IMR-90 (cell line): ENCODE measurements around the gene TACC3. TPM values are rescaled to one million over a fixed set of nuclear protein-coding genes. Genes with fewer than 3 reads are reported as not detected.
A peak's percentile ranks its signal among the peaks of the same experiment; 100 is the strongest.

Experiments
- ATAC-seq: fragments of 200-7000 bp; cut with Tn5 transposase; 2 replicates; pipeline ENCODE4 v1.9.1; 2020; ENCODE audit warnings: low read depth, mild to moderate bottlenecking, moderate library complexity
- BruUV-seq: library from RNA; stranded (reverse); fragments of 400-500 nt; replicated peaks from 2 replicates; lab custom pipeline; 2021; lab: Mats Ljungman, UMichigan
- CTCF ChIA-PET: fragments of 300-600 bp; formaldehyde crosslinking; extraction: SDS; loops from one replicate; lab custom pipeline; 2021; ENCODE audit warnings: antibody characterized with exemption; lab: Yijun Ruan, JAX
- POLR2A ChIA-PET: fragments of 300-600 bp; sonication (Branson Sonifier 250); formaldehyde crosslinking; loops from one replicate; lab custom pipeline; 2022; ENCODE audit warnings: antibody characterized with exemption; ENCODE audit not compliant: unreplicated experiment; lab: Charles Lee
- DNase-seq: peaks from one replicate; pipeline ENCODE4 v3.0.0; 2013
- H2AFZ ChIP-seq: replicated peaks from 2 replicates; pipeline ENCODE3; 2013; ENCODE audit warnings: low read length, mild to moderate bottlenecking; ENCODE audit not compliant: poor library complexity
- H2AK5ac ChIP-seq: 2 replicates; pipeline ENCODE4 v1.6.1; 2013; ENCODE audit warnings: low read depth, low read length, inconsistent platforms
- H2AK9ac ChIP-seq: replicated peaks from 2 replicates; pipeline ENCODE3; 2013; ENCODE audit warnings: mild to moderate bottlenecking, low read depth, low read length, moderate library complexity; ENCODE audit not compliant: poor library complexity
- H2BK120ac ChIP-seq: 2 replicates; pipeline ENCODE4 v1.6.1; 2013; ENCODE audit warnings: low read depth, low read length, inconsistent platforms
- H2BK15ac ChIP-seq: 3 replicates; pipeline ENCODE4 v1.6.1; 2013; ENCODE audit warnings: low read depth, low read length, inconsistent platforms
- H2BK20ac ChIP-seq: 2 replicates; pipeline ENCODE4 v1.6.1; 2013; ENCODE audit warnings: low read depth, mild to moderate bottlenecking, inconsistent platforms, low read length, moderate library complexity
- H2BK5ac ChIP-seq: 2 replicates; pipeline ENCODE4 v1.6.1; 2013; ENCODE audit warnings: mild to moderate bottlenecking, low read depth, low read length, inconsistent platforms; ENCODE audit not compliant: poor library complexity, severe bottlenecking
- H3K14ac ChIP-seq: replicated peaks from 2 replicates; pipeline ENCODE4 v1.6.1; 2013; ENCODE audit warnings: low read depth, low read length, inconsistent platforms
- H3K18ac ChIP-seq: 2 replicates; pipeline ENCODE4 v1.6.1; 2013; ENCODE audit warnings: low read depth, low read length, control low read depth
- H3K23ac ChIP-seq: 2 replicates; pipeline ENCODE4 v1.6.1; 2013; ENCODE audit warnings: low read depth, low read length, inconsistent platforms
- H3K27ac ChIP-seq: 2 replicates; pipeline ENCODE4 v1.5.1; 2013; ENCODE audit warnings: mild to moderate bottlenecking, control low read depth, low read length; ENCODE audit not compliant: insufficient read depth
- H3K27me3 ChIP-seq: 2 replicates; pipeline ENCODE4 v1.6.1; 2013; ENCODE audit warnings: low read length; ENCODE audit not compliant: control insufficient read depth, insufficient read depth
- H3K36me3 ChIP-seq: 2 replicates; pipeline ENCODE4 v1.6.1; 2013; ENCODE audit warnings: low read length, mixed read lengths; ENCODE audit not compliant: control insufficient read depth, insufficient read depth
- H3K4ac ChIP-seq: 2 replicates; pipeline ENCODE4 v1.6.1; 2013; ENCODE audit warnings: low read depth, low read length, inconsistent platforms
- H3K4me1 ChIP-seq: 2 replicates; pipeline ENCODE4 v1.6.1; 2013; ENCODE audit warnings: low read length, mixed read lengths; ENCODE audit not compliant: control insufficient read depth, insufficient read depth
- H3K4me2 ChIP-seq: 2 replicates; pipeline ENCODE4 v1.6.1; 2013; ENCODE audit warnings: low read depth, mild to moderate bottlenecking, control low read depth, low read length, moderate library complexity
- H3K4me3 ChIP-seq: 2 replicates; pipeline ENCODE4 v1.5.1; 2013; ENCODE audit warnings: low read depth, mild to moderate bottlenecking, control low read depth, low read length, moderate library complexity; ENCODE audit not compliant: insufficient read depth
- H3K56ac ChIP-seq: 2 replicates; pipeline ENCODE4 v1.6.1; 2013; ENCODE audit warnings: low read length, inconsistent platforms; ENCODE audit not compliant: insufficient read depth; ENCODE audit errors: extremely low read depth
- H3K79me1 ChIP-seq, 2 experiments: 2 replicates each; pipeline ENCODE4 v1.6.1; 2013; ENCODE audit warnings: low read length in 2 of 2, inconsistent platforms in 1 of 2, low read depth in 1 of 2
- H3K9ac ChIP-seq: 2 replicates; pipeline ENCODE4 v1.6.1; 2013; ENCODE audit warnings: low read depth, low read length, control low read depth
- H3K9me1 ChIP-seq: 2 replicates; pipeline ENCODE4 v1.6.1; 2013; ENCODE audit warnings: low read length, inconsistent platforms; ENCODE audit not compliant: insufficient read depth
- H3K9me3 ChIP-seq: 2 replicates; pipeline ENCODE4 v1.6.1; 2013; ENCODE audit warnings: low read length; ENCODE audit not compliant: control insufficient read depth, insufficient read depth
- H4K20me1 ChIP-seq: 2 replicates; pipeline ENCODE4 v1.6.1; 2013; ENCODE audit warnings: low read length, inconsistent platforms; ENCODE audit not compliant: insufficient read depth
- H4K5ac ChIP-seq: 2 replicates; pipeline ENCODE4 v1.6.1; 2013; ENCODE audit warnings: mild to moderate bottlenecking, low read depth, low read length, control low read depth
- H4K8ac ChIP-seq, 2 experiments: 2 replicates each; pipeline ENCODE4 v1.6.1; 2013; ENCODE audit warnings: low read depth in 2 of 2, low read length in 2 of 2, control low read depth in 1 of 2, inconsistent platforms in 1 of 2
- H4K91ac ChIP-seq: 2 replicates; pipeline ENCODE4 v1.6.1; 2013; ENCODE audit warnings: low read depth, low read length, inconsistent platforms; ENCODE audit not compliant: insufficient read depth
- CEBPB ChIP-seq: IDR thresholded peaks from 2 replicates; pipeline ENCODE4 v1.6.1; 2012; ENCODE audit warnings: low read depth, low read length, improper control_type of control experiment
- POLR2A ChIP-seq: IDR thresholded peaks from 2 replicates; pipeline ENCODE4 v1.6.1; 2012; ENCODE audit warnings: mild to moderate bottlenecking, low read depth, low read length
- RFX5 ChIP-seq: IDR thresholded peaks from 2 replicates; pipeline ENCODE4 v1.8.0; 2012; ENCODE audit warnings: low read depth, mild to moderate bottlenecking, low read length, moderate library complexity
- WGBS, 2 experiments: methylation state at CpG; one replicate each; pipeline versions ENCODE4 v1.1.5 to v1.1.7; 2013; ENCODE audit warnings: missing lambda C conversion rate in 2 of 2; ENCODE audit not compliant: insufficient read length in 1 of 2; ENCODE audit errors: extremely low coverage in 2 of 2; 5-methylcytosine and 5-hydroxymethylcytosine counted together
- dilution Hi-C: fragments of 300-500 bp; cut with HindIII; formaldehyde crosslinking; loops from one replicate; pipeline ENCODE4 v1.14.3; 2018; ENCODE audit warnings: low sequenced_read_pairs; ENCODE audit not compliant: unreplicated experiment
- in situ Hi-C: fragments of 300-500 bp; cut with MboI; formaldehyde crosslinking; loops from 3 replicates; pipeline ENCODE4 v1.14.3; 2019; ENCODE audit warnings: low sequenced_read_pairs, inconsistent platforms, mixed read lengths
- intact Hi-C: fragments of 100-400 bp; cut with micrococcal nuclease; formaldehyde crosslinking; loops from 2 replicates; pipeline ENCODE4 v1.10.0; 2022
- polyA plus RNA-seq, 3 experiments: library from polyadenylated mRNA; depleted of rRNA; stranded (reverse); fragments of >200 nt; gene quantifications; 2 replicates each; pipeline ENCODE4 v1.2.3, GENCODE V29; 2012; ENCODE audit warnings: low replicate concordance in 1 of 3
- total RNA-seq: library from RNA; depleted of rRNA; stranded (reverse); fragments of >200 nt; gene quantifications from 2 replicates; pipeline ENCODE4 v1.2.3, GENCODE V29; 2012

TACC3 gene
- total and polyA plus RNA-seq, 2 of the 4 experiments (the other 2 are of a cell fraction): 15.1 to 49.7 TPM

GRCh38 chr4:1783970-1784369 is 62.6 kb downstream of the TACC3 start:
- H2BK120ac ChIP-seq: no peak overlapping the region
- H2AK9ac ChIP-seq: no peak overlapping the region
- no peak overlapping the region for H3K9ac ChIP-seq
- H3K4ac ChIP-seq: no peak overlapping the region
- H3K36me3 ChIP-seq: no peaks in the 10 kb centered on the region
- dilution Hi-C loops (no loop called here), intact Hi-C loops (no loop called here), in situ Hi-C loops (no loop called here)
- H3K27ac ChIP-seq: no peak overlapping the region
- no peaks in the 10 kb centered on the region for H3K9me3 ChIP-seq
- ATAC-seq (no peak), DNase-seq (no peak)
- CTCF ChIA-PET: no interaction called here
- 69% methylated on average over 7 of the region's 12 CpGs; no CpG with 5 or more reads in 1 of the 2 experiments for whole genome bisulfite sequencing, 2 experiments
- no peak overlapping the region for H3K4me3 ChIP-seq
- H4K20me1 ChIP-seq: no peaks in the 10 kb centered on the region; the same call in 1 of the 2 replicates
- no TSS peak for BruUV-seq
- H3K18ac ChIP-seq: no peak overlapping the region
- no peaks in the 10 kb centered on the region; the same call in 1 of the 2 replicates for H3K4me1 ChIP-seq
- H3K79me1 ChIP-seq: no peaks in the 10 kb centered on the region
- no peak overlapping the region for H4K5ac ChIP-seq
- no peak overlapping the region for H3K23ac ChIP-seq
- H3K27me3 ChIP-seq: peaks cover 13% of the 10 kb centered on the region; the same call in 1 of the 2 replicates
- no peak for TF ChIP-seq CEBPB
- no peak for TF ChIP-seq POLR2A
- no peak for TF ChIP-seq RFX5
- no peak overlapping the region for H4K91ac ChIP-seq
- no peak overlapping the region for H3K4me2 ChIP-seq
- peak overlapping the region; percentile 2 for H2AFZ ChIP-seq
- no peaks in the 10 kb centered on the region for H3K9me1 ChIP-seq
- no peak overlapping the region for H3K56ac ChIP-seq
- no peak overlapping the region for H2BK5ac ChIP-seq
- H4K8ac ChIP-seq: no peak overlapping the region
- no peak overlapping the region for H3K14ac ChIP-seq
- H2BK15ac ChIP-seq: no peak overlapping the region
- H2AK5ac ChIP-seq: no peak overlapping the region
- POLR2A ChIA-PET: no interaction called here
- no peak overlapping the region for H2BK20ac ChIP-seq
